ENCODE measurements around the gene CPT1B.

Gene CPT1B

GRCh38 chr22:50577987-50578775 lies at the start of gene CPT1B:
Gene CPT1B, minus strand, starts transcription at chr22:50578427. Its CDS starts 512 bp downstream, at chr22:50577915.
- Histone ChIP-seq H3K4me3 (ENCODE audit: low read length) (no peak within 1 kb of the TSS), H3K27me3 (ENCODE audit: control insufficient read depth, insufficient read depth, low read length) (peaks cover 7% of the 10 kb centered on the region), H3K4me1 (ENCODE audit: control insufficient read depth, insufficient read depth, low read length) (peaks cover 10% of the 10 kb centered on the region), H3K9ac (ENCODE audit: low read length) (no peak within 1 kb of the TSS), H3K36me3 (ENCODE audit: control insufficient read depth, insufficient read depth, low read length) (no peaks in the 10 kb centered on the region), H3K9me3 (ENCODE audit: control insufficient read depth, low read length) (no peaks in the 10 kb centered on the region)

- H3K27me3 ChIP-seq (ENCODE audit: control insufficient read depth, insufficient read depth, low read length): no peaks in the 10 kb centered on the region
- no peaks in the 10 kb centered on the region for H3K36me3 ChIP-seq (ENCODE audit: control insufficient read depth, insufficient read depth, low read length)
- H3K4me1 ChIP-seq (ENCODE audit: control insufficient read depth, insufficient read depth, low read length): peaks cover 24% of the 10 kb centered on the region
- H3K9ac ChIP-seq (ENCODE audit: low read length): peak overlapping the region; percentile 77
- H3K9me3 ChIP-seq (ENCODE audit: control insufficient read depth, low read length): no peaks in the 10 kb centered on the region
- H3K4me3 ChIP-seq (ENCODE audit: low read length): peak overlapping the region; percentile 72
Observed at GRCh38 chr22:50626850-50627641, 48.8 kb upstream of the CPT1B start.

GRCh38 chr22:50626314-50626849 lies 48.2 kb upstream of the CPT1B start:
- no peaks in the 10 kb centered on the region for H3K36me3 ChIP-seq (ENCODE audit: control insufficient read depth, insufficient read depth, low read length)
- H3K4me3 ChIP-seq (ENCODE audit: low read length): no peak overlapping the region
- H3K4me1 ChIP-seq (ENCODE audit: control insufficient read depth, insufficient read depth, low read length): peaks cover 29% of the 10 kb centered on the region
- H3K9me3 ChIP-seq (ENCODE audit: control insufficient read depth, low read length): no peaks in the 10 kb centered on the region
- H3K27me3 ChIP-seq (ENCODE audit: control insufficient read depth, insufficient read depth, low read length): no peaks in the 10 kb centered on the region
- no peak overlapping the region for H3K9ac ChIP-seq (ENCODE audit: low read length)

GRCh38 chr22:50625568-50626313 lies 47.5 kb upstream of the CPT1B start:
- Histone ChIP-seq H3K9ac (ENCODE audit: low read length) (no peak overlapping the region), H3K4me3 (ENCODE audit: low read length) (no peak overlapping the region), H3K27me3 (ENCODE audit: control insufficient read depth, insufficient read depth, low read length) (no peaks in the 10 kb centered on the region), H3K9me3 (ENCODE audit: control insufficient read depth, low read length) (no peaks in the 10 kb centered on the region), H3K36me3 (ENCODE audit: control insufficient read depth, insufficient read depth, low read length) (no peaks in the 10 kb centered on the region), H3K4me1 (ENCODE audit: control insufficient read depth, insufficient read depth, low read length) (peaks cover 36% of the 10 kb centered on the region)

- Histone ChIP-seq H3K4me3 (ENCODE audit: low read length) (no peak overlapping the region), H3K4me1 (ENCODE audit: control insufficient read depth, insufficient read depth, low read length) (peaks cover 40% of the 10 kb centered on the region), H3K9ac (ENCODE audit: low read length) (no peak overlapping the region), H3K9me3 (ENCODE audit: control insufficient read depth, low read length) (no peaks in the 10 kb centered on the region), H3K27me3 (ENCODE audit: control insufficient read depth, insufficient read depth, low read length) (no peaks in the 10 kb centered on the region), H3K36me3 (ENCODE audit: control insufficient read depth, insufficient read depth, low read length) (no peaks in the 10 kb centered on the region)
Observed at GRCh38 chr22:50625131-50625567, 46.9 kb upstream of the CPT1B start.

- Histone ChIP-seq H3K4me1 (ENCODE audit: control insufficient read depth, insufficient read depth, low read length) (peaks cover 43% of the 10 kb centered on the region), H3K27me3 (ENCODE audit: control insufficient read depth, insufficient read depth, low read length) (no peaks in the 10 kb centered on the region), H3K9me3 (ENCODE audit: control insufficient read depth, low read length) (no peaks in the 10 kb centered on the region), H3K36me3 (ENCODE audit: control insufficient read depth, insufficient read depth, low read length) (no peaks in the 10 kb centered on the region), H3K9ac (ENCODE audit: low read length) (no peak overlapping the region), H3K4me3 (ENCODE audit: low read length) (no peak overlapping the region)
Observed at GRCh38 chr22:50624347-50625130, 46.3 kb upstream of the CPT1B start.

GRCh38 chr22:50622723-50623327 lies 44.6 kb upstream of the CPT1B start:
- peak overlapping the region; percentile 68 for H3K9ac ChIP-seq (ENCODE audit: low read length)
- H3K27me3 ChIP-seq (ENCODE audit: control insufficient read depth, insufficient read depth, low read length): no peaks in the 10 kb centered on the region
- peak overlapping the region; percentile 15 for H3K4me3 ChIP-seq (ENCODE audit: low read length)
- H3K4me1 ChIP-seq (ENCODE audit: control insufficient read depth, insufficient read depth, low read length): peaks cover 36% of the 10 kb centered on the region
- H3K9me3 ChIP-seq (ENCODE audit: control insufficient read depth, low read length): no peaks in the 10 kb centered on the region
- no peaks in the 10 kb centered on the region for H3K36me3 ChIP-seq (ENCODE audit: control insufficient read depth, insufficient read depth, low read length)

GRCh38 chr22:50621948-50622722 lies 43.9 kb upstream of the CPT1B start:
- Histone ChIP-seq H3K4me1 (ENCODE audit: control insufficient read depth, insufficient read depth, low read length) (peaks cover 34% of the 10 kb centered on the region), H3K36me3 (ENCODE audit: control insufficient read depth, insufficient read depth, low read length) (no peaks in the 10 kb centered on the region), H3K27me3 (ENCODE audit: control insufficient read depth, insufficient read depth, low read length) (no peaks in the 10 kb centered on the region), H3K9me3 (ENCODE audit: control insufficient read depth, low read length) (no peaks in the 10 kb centered on the region), H3K9ac (ENCODE audit: low read length) (peak overlapping the region; percentile 68), H3K4me3 (ENCODE audit: low read length) (peak overlapping the region; percentile 15)

- Histone ChIP-seq H3K9me3 (ENCODE audit: control insufficient read depth, low read length) (no peaks in the 10 kb centered on the region), H3K4me3 (ENCODE audit: low read length) (no peak overlapping the region), H3K36me3 (ENCODE audit: control insufficient read depth, insufficient read depth, low read length) (no peaks in the 10 kb centered on the region), H3K27me3 (ENCODE audit: control insufficient read depth, insufficient read depth, low read length) (no peaks in the 10 kb centered on the region), H3K4me1 (ENCODE audit: control insufficient read depth, insufficient read depth, low read length) (peaks cover 32% of the 10 kb centered on the region), H3K9ac (ENCODE audit: low read length) (peak overlapping the region; percentile 68)
Observed at GRCh38 chr22:50621356-50621880, 43.2 kb upstream of the CPT1B start.

GRCh38 chr22:50620593-50621355 lies 42.5 kb upstream of the CPT1B start:
- no peaks in the 10 kb centered on the region for H3K27me3 ChIP-seq (ENCODE audit: control insufficient read depth, insufficient read depth, low read length)
- peaks cover 32% of the 10 kb centered on the region for H3K4me1 ChIP-seq (ENCODE audit: control insufficient read depth, insufficient read depth, low read length)
- no peaks in the 10 kb centered on the region for H3K9me3 ChIP-seq (ENCODE audit: control insufficient read depth, low read length)
- H3K36me3 ChIP-seq (ENCODE audit: control insufficient read depth, insufficient read depth, low read length): no peaks in the 10 kb centered on the region
- H3K9ac ChIP-seq (ENCODE audit: low read length): peak overlapping the region; percentile 5
- no peak overlapping the region for H3K4me3 ChIP-seq (ENCODE audit: low read length)

All from mucosa of stomach (tissue), 1 donor.